Loucy (cell line): ENCODE measurements around the gene POU2F2.
A peak's percentile ranks its signal among the peaks of the same experiment; 100 is the strongest.

ENCODE experiments used
- H2AFZ ChIP-seq: fragments of 200-600 bp; sonication (generic); 2 replicates; pipeline ENCODE4 v1.6.0; 2016; ENCODE audit warnings: antibody characterized with exemption, mild to moderate bottlenecking, low read length, moderate library complexity
- H3F3A ChIP-seq: fragments of 200-600 bp; 2 replicates; pipeline ENCODE4 v1.6.0; 2016; ENCODE audit warnings: antibody characterized with exemption, low read depth, mild to moderate bottlenecking
- H3K27me3 ChIP-seq: fragments of 200-600 bp; sonication (generic); 2 replicates; pipeline ENCODE4 v1.6.1; 2014; ENCODE audit warnings: low read length, mild to moderate bottlenecking; ENCODE audit not compliant: insufficient read depth, poor library complexity, severe bottlenecking
- H3K36me3 ChIP-seq: fragments of 200-600 bp; sonication (generic); 2 replicates; pipeline ENCODE4 v1.6.1; 2016; ENCODE audit warnings: low read length; ENCODE audit not compliant: insufficient read depth
- H3K4me1 ChIP-seq: fragments of 200-600 bp; sonication (generic); 2 replicates; pipeline ENCODE4 v1.5.1; 2014; ENCODE audit warnings: low read length, mild to moderate bottlenecking; ENCODE audit not compliant: insufficient read depth, poor library complexity, severe bottlenecking
- H3K4me2 ChIP-seq: fragments of 200-600 bp; sonication (generic); 2 replicates; pipeline ENCODE4 v1.6.0; 2014; ENCODE audit warnings: antibody characterized with exemption, low read length, low read depth, mild to moderate bottlenecking; ENCODE audit not compliant: poor library complexity, severe bottlenecking
- H3K4me3 ChIP-seq: fragments of 200-600 bp; sonication (generic); 2 replicates; pipeline ENCODE4 v1.5.1; 2014; ENCODE audit warnings: low read length, mild to moderate bottlenecking, mixed read lengths; ENCODE audit not compliant: poor library complexity, severe bottlenecking
- H3K79me2 ChIP-seq: fragments of 200-600 bp; sonication (generic); 2 replicates; pipeline ENCODE4 v1.6.1; 2014; ENCODE audit warnings: low read length; ENCODE audit not compliant: insufficient read depth
- H3K9ac ChIP-seq: fragments of 200-600 bp; sonication (generic); 2 replicates; pipeline ENCODE4 v1.6.0; 2014; ENCODE audit warnings: mild to moderate bottlenecking, low read depth, low read length, moderate library complexity; ENCODE audit not compliant: poor library complexity, severe bottlenecking
- H3K9me2 ChIP-seq: fragments of 200-600 bp; sonication (generic); replicated peaks from 2 replicates; pipeline ENCODE4 v1.6.1; 2016; ENCODE audit warnings: low read depth, low read length, mixed read lengths
- H3K9me3 ChIP-seq: fragments of 200-600 bp; sonication (generic); 2 replicates; pipeline ENCODE4 v1.6.1; 2014; ENCODE audit warnings: mild to moderate bottlenecking, antibody characterized with exemption, low read length, low read depth; ENCODE audit not compliant: insufficient read depth
- H4K20me1 ChIP-seq: fragments of 200-600 bp; sonication (generic); 2 replicates; pipeline ENCODE4 v1.6.0; 2014; ENCODE audit warnings: antibody characterized with exemption, low read length, mild to moderate bottlenecking; ENCODE audit not compliant: insufficient read depth, poor library complexity, severe bottlenecking
- EZH2phosphoT487 ChIP-seq: fragments of 200-600 bp; IDR thresholded peaks from 2 replicates; pipeline ENCODE4 v1.6.1; 2018; ENCODE audit warnings: antibody characterized with exemption, mild to moderate bottlenecking, moderate library complexity, borderline replicate concordance
- TF ChIP-seq, protein P1 (sequence below): fragments of 200-600 bp; sonication (generic); conservative IDR thresholded peaks from 2 replicates; pipeline ENCODE4 v1.5.1; 2014; ENCODE audit warnings: mild to moderate bottlenecking, antibody characterized with exemption, low read length

Gene POU2F2

DNA sequence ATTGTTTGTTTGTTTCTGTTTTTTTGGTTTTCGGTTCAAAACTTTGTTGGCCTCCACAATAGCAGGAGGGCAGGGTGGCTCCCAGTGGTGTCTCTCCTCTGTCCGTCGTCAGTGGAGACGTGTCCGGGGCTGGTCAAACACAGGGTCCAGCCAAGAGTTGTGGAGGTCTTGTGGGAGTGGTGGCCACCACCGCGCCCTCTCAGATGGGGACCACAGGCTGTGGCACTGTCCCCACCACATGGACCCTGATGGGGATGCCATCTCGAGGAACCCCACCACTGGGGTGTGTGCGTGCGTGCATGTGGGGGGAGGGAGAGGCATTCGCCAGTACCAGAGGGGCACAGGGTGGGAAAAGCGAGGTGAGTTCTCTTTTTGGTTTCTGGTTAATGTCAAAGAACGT is 42.5 kb downstream of the POU2F2 start:
- no peak overlapping the region for H2AFZ ChIP-seq
- H3K4me2 ChIP-seq, result no peak overlapping the region
- H3K9me3 ChIP-seq, result no peaks in the 10 kb centered on the region
- H3K36me3 ChIP-seq, result no peaks in the 10 kb centered on the region
- no peak overlapping the region for H3K9ac ChIP-seq
- TF ChIP-seq, protein P1, sequence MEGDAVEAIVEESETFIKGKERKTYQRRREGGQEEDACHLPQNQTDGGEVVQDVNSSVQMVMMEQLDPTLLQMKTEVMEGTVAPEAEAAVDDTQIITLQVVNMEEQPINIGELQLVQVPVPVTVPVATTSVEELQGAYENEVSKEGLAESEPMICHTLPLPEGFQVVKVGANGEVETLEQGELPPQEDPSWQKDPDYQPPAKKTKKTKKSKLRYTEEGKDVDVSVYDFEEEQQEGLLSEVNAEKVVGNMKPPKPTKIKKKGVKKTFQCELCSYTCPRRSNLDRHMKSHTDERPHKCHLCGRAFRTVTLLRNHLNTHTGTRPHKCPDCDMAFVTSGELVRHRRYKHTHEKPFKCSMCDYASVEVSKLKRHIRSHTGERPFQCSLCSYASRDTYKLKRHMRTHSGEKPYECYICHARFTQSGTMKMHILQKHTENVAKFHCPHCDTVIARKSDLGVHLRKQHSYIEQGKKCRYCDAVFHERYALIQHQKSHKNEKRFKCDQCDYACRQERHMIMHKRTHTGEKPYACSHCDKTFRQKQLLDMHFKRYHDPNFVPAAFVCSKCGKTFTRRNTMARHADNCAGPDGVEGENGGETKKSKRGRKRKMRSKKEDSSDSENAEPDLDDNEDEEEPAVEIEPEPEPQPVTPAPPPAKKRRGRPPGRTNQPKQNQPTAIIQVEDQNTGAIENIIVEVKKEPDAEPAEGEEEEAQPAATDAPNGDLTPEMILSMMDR, result no peak
- TF ChIP-seq EZH2phosphoT487, result no peak
- H3K4me3 ChIP-seq, result no peak overlapping the region
- H4K20me1 ChIP-seq, result no peaks in the 10 kb centered on the region
- H3F3A ChIP-seq, result no peaks in the 10 kb centered on the region
- no peaks in the 10 kb centered on the region for H3K79me2 ChIP-seq
- H3K27me3 ChIP-seq, result no peaks in the 10 kb centered on the region
- H3K4me1 ChIP-seq, result peaks cover 11% of the 10 kb centered on the region
- H3K9me2 ChIP-seq, result no peaks in the 10 kb centered on the region

DNA sequence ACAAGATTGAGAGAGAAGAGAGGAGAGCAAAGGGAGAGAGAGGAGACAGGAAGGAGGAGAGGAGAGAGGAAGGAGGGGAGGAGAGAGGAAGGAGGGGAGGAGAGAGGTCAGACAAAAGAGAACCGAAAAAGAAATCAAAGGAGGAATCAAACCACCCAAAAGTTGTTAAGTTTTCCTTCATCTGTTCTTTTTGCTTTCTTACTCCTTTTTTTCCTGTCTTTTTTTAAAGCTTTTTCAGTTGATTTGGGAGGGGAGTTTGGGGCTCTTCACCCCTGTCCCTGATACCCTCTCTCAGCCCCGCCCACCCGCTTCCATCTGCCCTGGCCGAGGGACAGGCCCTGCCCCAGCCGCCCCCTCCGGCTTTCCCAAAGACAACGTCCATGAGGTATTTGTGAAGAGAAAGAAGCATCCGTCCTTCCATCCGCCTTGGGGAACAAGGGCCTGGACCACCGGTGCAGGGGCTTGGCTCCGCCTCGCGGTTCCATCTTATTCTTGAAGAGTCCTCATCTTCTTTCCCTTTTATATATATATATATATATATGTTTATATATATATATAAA is 43.0 kb downstream of the POU2F2 start:
- H3K4me3 ChIP-seq, result no peak overlapping the region
- H3K27me3 ChIP-seq, result no peaks in the 10 kb centered on the region
- H3K9me2 ChIP-seq, result no peaks in the 10 kb centered on the region
- no peaks in the 10 kb centered on the region for H3K36me3 ChIP-seq
- H3K4me2 ChIP-seq, result peak overlapping the region; percentile 20
- H3K9me3 ChIP-seq, result no peaks in the 10 kb centered on the region
- TF ChIP-seq EZH2phosphoT487, result no peak
- TF ChIP-seq, protein P1, result no peak
- no peaks in the 10 kb centered on the region for H3K79me2 ChIP-seq
- no peaks in the 10 kb centered on the region for H3F3A ChIP-seq
- peaks cover 11% of the 10 kb centered on the region for H3K4me1 ChIP-seq
- no peaks in the 10 kb centered on the region for H4K20me1 ChIP-seq
- no peak overlapping the region for H3K9ac ChIP-seq
- peak overlapping the region; percentile 51; the same call in 1 of the 2 replicates for H2AFZ ChIP-seq

- Histone ChIP-seq H3K36me3 (no peaks in the 10 kb centered on the region), H4K20me1 (no peaks in the 10 kb centered on the region), H3K9ac (no peak overlapping the region), H3K9me3 (no peaks in the 10 kb centered on the region), H2AFZ (peak overlapping the region; percentile 51; the same call in 1 of the 2 replicates), H3F3A (no peaks in the 10 kb centered on the region), H3K4me3 (no peak overlapping the region), H3K27me3 (no peaks in the 10 kb centered on the region), H3K4me1 (peaks cover 11% of the 10 kb centered on the region), H3K9me2 (no peaks in the 10 kb centered on the region), H3K4me2 (peak overlapping the region; percentile 20), H3K79me2 (no peaks in the 10 kb centered on the region)
- TF ChIP-seq, protein P1, result no peak
- no peak for TF ChIP-seq EZH2phosphoT487
These were observed 43.6 kb downstream of the POU2F2 start for GRCh38 chr19:42088471-42089190.
